GM18909 (cell line): ENCODE measurements around the gene VMP1.
"Not testable (repeated sequence)": the region's sequence is repeated elsewhere in the genome, so short reads cannot be mapped to it uniquely, and the experiment has no call there.

Source experiments
- ATAC-seq: cut with Tn5 transposase; IDR thresholded peaks from one replicate; pipeline ENCODE4 v1.9.1; 2021; ENCODE audit warnings: mild to moderate bottlenecking; ENCODE audit not compliant: unreplicated experiment, poor library complexity

Gene VMP1

DNA sequence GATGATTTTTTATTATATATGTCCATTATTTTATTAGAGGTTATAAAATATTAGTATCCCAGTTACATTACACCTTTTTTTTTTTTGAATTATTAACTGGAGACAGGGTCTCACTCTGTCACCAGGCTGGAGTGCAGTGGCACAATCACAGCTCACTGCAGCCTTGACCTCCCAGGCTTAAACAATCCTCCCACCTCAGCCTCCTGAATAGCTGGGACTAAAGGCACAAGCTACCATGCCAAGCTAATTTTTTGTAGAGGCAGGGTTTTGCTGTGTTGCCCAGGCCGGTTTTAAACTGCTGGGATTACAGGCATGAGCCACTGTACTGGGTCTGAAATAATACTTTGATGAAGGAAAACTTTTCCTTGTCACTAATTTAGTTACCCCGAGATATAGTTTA, 63.6 kb downstream of the VMP1 start:
- no peak for ATAC-seq

DNA sequence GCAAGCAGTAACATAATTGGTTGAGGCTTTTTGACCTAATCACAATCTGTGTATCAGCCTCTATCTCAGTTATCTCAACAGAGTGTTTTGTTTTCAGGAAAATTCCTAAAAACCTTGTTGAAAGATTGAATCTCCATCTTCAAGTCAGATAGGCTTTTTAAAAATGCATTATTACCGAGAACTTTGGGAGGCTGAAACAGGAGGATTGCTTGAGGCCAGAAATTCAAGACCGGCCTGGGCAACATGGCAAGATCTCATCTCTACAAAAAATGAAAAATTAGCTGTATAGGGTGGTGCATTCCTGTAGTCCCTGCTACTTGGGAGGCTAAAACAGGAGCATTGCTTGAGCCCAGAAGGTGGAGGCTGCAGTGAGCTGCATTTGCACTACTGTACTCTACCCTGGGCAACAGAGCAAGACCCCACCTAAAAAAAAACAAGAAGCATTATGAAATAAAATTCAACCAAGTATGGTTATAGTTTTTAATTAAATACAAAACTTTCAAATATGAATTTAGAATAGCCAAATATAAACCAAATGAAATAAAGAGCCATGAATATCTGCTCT, 68.4 kb downstream of the VMP1 start:
- no peak for ATAC-seq

DNA sequence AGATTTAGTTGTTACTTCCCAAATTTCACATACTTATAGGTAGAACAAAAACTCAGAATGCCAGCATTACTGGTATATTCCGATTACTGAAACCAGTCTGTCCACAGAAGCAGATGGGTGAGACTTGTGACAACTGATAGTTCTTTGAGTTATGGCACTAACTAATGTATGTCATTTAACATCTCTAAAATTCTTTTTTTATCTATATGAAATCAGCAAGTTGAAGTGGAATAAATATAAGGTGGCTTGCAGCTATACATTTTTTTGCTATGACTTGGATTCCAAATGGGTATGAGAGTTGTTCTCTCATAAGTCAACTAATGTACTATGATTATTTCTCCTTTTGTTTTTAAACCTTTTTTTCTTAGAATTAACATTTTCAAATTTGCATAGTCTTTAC, 69.1 kb downstream of the VMP1 start:
- ATAC-seq = no peak

DNA sequence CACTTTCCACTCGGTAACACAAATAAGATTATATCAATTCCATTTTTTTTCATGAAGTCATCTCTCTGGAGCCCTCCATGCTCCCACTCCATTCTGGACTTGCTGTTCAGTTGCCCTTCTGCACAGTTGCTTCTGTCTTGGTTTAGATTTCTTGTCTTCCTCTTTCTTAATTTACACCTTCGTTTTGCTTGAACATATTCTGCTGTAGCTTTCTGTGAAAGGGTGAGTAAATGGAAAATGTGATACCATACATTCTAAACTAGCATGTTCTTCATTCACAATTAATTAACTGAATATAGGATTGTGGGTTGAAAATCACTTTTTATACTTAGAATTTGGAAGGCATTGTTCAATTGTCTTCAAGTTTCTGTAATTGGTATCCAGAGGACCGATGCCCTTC, 69.6 kb downstream of the VMP1 start:
- no peak for ATAC-seq

DNA sequence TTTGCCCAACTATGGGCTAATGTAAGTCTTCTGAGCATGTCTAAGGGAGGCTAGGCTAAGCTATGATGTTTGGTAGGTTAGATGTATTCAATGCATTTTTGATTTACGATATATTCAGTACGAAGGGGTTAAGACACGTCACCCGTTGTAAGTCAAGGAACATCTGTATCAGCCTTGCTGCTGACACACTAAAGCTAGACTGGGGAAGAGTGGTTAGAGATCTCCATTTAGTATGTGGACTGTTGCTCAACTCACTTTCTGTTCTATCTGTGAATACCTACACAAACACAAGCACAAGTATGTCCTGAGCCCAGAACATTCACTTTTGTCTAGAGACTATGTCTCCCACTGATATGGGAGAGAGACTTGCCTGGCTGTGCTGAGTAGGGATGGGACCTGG, 71.5 kb downstream of the VMP1 start:
- no peak for ATAC-seq

DNA sequence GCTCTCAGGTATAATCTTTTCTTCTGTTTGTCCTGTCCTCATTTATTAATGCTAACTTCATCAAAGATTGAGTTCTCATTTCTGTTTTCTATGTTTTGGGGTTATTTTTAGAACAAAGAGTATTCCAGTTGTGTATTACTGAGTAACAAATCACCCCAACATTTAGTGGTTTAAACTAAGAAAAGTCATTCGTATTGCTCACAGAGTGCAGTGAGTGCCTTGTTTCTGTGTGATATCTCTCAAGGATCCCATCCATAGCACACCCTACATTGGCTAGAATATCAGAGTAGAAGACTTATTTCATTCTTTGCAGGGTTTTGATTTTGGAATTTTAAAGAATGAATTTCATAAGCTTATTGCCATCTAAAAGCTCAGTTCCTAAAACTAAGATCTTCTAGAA, 72.1 kb downstream of the VMP1 start:
- no peak for ATAC-seq

DNA sequence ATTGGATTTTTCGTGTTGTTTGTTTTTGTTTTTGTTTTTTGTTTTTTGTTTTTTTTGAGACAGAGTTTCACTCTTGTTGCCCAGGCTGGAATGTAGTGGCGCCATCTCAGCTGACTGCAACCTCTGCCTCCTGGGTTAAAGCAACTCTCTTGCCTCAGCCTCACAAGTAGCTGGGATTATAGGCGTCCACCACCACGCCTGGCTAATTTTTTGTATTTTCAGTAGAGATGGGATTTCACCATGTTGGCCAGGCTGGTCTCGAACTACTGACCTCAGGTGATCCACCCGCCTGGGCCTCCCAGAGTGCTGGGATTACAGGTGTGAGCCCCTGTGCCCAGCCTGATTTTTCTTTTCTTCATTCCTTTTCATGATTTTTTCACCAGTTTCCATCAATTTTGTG, 73.1 kb downstream of the VMP1 start:
- ATAC-seq = not testable (repeated sequence)

DNA sequence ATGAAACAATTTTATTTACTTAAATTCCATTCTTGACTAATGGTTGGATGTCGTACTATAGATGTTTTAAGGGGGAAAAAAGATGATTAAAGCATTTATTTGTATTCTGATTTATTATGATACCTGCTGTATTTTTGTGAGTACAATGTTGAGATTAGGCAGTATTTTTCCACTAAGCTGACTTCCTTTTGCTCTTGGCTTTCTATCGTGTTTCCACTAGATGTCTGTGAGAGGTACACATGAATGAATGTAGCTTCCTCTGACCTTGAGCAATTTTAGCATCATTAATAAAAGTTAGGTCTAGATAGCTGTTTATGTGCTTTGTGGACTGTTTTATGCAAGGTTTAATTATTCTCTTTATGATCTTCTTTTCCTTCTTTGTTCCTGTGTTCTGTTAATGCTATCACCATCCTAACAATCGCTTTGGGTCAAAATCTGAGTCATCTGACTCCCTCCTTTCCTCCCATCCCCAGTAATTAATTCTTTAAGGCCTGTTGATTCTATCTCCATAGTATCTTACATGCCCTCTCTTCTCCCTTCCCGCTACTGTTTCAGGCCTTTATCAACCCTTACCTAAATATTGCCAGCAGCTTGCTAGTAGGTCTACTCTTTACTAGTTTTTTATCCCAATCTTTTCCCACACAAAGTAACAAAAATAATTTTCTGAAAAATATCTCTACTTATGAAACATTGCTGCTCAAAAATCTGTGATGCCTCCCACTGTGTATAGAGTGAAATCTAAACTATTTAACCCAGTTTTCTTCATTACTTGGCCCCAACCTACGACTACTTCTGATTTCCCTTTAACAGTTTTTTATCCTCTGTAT, 76.0 kb downstream of the VMP1 start:
- ATAC-seq = no peak

DNA sequence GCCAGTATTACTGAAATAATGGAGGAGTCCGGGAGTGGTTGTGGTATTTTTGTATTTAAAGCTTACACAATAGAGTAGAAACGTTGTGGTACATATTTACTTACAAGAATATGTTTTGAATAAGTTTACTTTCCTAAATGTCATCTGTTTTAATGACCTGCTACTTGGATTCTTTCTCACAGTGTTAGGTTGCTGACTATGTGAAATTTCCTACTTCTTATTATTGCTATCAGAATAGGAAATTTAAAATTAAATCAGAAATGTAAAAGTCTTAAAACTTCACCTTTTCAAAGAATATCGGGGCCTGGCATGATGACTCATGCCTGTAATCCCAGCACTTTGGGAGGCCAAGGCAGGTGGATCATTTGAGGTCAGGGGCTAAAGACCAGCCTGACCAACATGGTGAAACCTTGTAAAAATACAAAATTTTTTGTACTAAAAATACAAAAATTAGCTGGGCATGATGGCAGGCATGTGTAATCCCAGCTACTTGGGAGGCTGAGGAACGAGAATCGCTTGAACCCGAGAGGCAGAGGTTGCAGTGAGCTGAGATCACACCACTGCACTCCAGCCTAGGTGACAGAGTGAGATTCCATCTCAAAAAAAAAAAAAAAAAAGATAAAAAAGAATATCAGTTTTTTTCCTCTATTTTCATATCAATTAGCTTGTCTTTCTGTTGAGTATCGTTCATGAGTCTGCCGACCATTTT, 77.8 kb downstream of the VMP1 start:
- ATAC-seq = no peak

DNA sequence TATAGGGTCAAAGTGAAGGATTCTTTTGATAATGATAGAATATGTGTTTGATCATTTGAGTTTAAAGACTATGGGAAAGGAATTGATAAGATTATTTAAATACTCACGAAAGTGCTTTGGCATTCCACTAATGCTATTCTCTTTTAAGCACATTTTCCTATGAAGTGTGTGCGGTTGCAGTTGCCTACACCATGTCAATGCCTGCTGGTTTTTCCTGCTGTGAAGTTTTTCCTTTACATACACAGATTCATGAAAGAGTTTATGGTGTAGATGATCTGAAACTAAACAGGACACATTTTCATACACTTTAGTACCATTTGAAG, 78.7 kb downstream of the VMP1 start:
- no peak for ATAC-seq

DNA sequence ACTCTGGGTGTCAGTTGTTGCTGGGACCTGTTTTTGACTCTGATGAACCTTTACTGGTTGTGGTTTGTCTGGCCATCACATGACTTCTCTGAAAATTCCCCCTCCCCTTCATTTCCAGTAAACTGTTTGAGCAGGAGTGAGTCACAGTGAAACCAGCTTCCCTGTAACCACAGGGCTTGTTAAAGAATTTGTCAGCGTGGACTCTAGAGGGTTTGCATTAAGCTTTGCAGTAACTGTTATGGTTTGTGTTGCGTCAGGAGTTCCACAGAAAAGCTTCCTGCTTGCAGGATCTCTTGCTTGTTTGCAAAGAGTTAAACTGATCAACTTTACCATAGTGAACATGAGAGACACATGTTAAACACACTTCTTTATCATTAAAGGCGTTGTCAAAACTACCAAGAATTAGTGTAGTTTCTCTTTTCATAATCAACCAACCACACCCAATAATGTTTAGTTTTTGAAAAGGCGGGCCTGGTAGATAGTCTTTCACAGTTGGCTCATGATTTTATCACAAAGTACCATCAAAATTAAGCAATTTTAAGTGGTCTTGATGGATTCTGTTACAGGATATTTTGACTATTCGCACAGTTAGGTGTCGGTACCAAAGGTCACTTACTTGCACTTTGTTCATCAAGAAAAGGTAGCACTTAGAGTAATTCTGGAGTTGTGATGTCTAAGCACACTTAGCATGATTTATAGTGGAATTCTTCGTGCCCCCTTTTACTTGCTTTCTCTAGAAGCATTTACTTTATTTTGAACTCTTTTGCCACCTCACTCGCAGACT, 79.3 kb downstream of the VMP1 start:
- peak; percentile 93 for ATAC-seq

DNA sequence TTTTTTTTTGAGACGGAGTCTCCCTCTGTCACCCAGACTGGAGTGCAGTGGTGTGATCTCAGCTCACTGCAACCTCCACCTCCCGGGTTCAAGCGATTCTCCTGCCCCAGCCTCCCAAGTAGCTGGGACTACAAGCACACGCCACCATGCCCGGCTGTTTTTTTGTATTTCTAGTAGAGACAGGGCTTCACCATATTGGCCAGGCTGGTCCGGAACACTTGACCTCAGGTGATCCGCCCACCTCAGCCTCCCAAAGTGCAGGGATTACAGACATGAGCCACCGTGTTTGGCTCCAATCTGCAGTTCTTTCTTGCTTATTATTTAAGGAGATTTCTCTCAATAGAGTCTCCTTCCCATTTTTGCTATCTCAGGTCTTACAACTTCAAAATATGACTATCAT, 82.4 kb downstream of the VMP1 start:
- ATAC-seq = not testable (repeated sequence)

DNA sequence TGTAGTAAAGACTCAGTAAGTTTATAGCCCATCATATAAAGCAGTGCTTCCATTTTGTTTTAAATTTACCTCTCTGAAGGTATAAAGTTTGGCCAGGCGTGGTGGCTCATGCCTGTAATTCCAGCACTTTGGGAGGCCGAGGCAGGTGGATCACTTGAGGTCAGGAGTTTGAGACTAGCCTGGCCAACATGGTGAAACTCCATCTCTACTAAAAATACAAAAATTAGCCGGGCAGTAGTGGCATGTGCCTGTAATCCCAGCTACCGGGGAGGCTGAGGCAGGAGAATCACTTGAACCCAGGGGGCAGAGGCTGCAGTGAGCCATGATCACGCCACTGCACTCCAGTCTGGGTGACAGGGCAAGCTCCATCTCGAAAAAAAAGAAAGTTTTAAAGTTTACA, 83.0 kb downstream of the VMP1 start:
- ATAC-seq = not testable (repeated sequence)

DNA sequence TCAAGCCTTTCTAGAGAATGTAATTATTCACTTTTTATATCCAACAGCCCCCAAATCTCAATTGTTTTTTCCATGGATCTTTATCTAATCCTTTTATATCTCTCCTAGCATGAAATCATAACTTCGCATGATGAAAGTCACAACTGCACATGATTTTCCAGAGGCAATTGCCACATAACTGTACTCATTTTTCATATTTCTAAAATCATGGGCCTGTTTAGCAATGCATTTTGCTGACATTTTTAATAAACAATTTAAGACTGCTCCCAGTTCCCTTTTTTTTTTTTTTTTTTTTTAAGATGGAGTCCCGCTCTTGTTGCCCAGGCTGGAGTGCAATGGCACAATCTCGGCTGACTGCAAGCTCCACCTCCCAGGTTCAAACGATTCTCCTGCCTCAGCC, 83.5 kb downstream of the VMP1 start:
- no peak for ATAC-seq

DNA sequence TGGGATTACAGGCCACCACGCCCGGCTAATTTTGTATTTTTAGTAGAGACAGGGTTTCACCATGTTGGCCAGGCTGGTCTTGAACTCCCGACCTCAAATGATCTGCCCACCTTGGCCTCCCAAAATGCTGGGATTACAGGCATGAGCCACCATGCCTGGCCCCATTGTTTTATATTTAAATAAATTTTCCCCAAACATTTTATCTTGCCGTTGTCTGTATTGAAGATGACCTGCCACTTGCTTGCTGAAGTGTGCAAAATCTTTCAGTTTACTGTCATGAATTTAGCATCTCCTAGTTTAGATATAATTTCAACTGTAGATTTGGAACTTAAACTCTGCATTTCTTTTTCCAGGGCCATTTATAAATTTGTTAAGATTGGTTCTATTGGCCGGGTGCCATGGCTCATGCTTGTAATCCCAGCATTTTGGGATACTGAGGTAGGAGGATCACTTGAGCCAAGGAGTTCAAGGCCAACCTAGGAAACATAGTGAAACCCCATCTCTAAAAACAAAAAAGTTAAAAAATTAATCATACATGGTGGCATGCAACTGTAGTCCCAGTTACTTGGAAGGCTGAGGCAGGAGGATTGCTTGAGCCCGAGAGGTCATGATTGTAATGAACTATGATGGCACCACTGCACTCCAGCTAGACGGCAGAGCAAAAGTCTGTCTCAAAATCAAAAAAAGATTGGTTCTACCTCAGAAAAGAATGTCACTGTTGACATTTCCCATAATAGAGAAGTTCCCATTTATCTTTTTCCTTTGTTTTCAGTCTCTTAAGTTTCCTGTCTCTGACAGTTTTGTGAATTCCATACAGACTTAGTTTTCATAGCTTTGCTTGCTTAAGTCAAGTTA, 84.4 kb downstream of the VMP1 start:
- ATAC-seq = no peak

DNA sequence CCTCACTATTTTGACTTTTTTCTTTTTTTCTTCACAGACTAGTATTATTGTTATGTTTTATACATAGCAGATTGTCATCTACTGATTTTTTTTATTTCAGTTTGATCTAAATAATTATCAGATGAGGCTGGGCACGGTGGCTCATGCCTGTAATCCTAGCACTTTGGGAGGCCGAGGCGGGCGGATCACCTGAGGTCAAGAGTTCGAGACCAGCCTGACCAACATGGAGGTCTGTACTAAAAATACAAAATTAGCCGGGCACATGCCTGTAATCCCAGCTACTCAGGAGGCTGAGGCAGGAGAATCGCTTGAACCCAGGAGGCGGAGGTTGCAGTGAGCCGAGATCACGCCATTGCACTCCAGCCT, 85.0 kb downstream of the VMP1 start:
- ATAC-seq = not testable (repeated sequence)

DNA sequence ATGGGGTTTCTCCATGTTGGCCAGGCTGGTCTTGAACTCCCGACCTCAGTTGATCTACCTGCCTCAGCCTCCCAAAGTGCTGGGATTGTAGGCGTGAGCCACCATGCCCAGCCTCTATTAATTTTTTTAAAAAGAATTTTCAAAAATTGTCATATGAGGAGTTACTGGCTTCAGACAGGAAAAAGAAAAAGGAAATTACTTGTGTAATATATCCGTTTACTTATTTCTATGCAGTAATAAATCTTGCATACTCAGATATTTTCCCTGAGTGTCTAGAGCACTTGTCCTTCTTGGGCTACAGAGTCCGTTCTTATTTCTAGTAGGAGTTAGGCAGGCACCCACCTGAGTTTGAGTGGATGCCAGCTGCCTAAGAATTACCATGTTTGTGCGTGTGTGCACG, 85.8 kb downstream of the VMP1 start:
- ATAC-seq = no peak

DNA sequence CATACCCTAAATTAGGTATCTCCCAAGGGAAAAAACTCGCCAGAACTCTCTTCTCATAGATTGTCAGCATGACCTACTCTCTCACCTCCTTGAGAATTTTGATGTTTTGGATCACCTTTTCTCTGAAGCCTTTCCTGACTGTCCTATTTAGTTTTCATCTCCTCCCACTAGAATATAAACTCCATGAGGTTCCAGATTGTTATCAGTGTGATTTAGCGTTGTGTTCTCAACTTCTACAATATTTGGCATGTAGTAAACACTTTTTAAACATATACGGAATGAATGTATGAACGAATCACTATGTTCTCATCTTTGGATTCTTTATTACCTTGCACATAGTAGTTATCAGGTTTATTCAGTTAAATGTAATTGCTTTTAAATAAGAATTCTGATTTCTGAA, 88.7 kb downstream of the VMP1 start:
- no peak for ATAC-seq

DNA sequence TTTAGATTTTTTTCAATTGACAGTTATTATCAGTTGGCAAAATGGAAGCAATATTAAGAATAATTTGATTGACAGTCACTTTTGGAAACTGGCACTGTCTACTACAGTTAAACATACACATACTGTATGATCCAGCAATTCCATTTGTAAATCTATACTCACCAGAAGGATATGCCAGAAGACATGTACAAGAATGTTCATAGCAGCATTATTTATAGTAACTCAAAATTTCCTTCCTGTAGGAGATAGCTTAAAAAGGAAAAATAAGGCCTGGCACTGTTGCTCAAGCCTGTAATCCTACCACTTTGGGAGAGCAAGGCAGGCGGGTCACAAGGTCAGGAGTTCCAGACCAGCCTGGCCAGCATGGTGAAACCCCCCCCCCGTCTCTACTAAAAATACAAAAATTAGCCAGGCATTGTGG, 89.3 kb downstream of the VMP1 start:
- ATAC-seq = no peak

DNA sequence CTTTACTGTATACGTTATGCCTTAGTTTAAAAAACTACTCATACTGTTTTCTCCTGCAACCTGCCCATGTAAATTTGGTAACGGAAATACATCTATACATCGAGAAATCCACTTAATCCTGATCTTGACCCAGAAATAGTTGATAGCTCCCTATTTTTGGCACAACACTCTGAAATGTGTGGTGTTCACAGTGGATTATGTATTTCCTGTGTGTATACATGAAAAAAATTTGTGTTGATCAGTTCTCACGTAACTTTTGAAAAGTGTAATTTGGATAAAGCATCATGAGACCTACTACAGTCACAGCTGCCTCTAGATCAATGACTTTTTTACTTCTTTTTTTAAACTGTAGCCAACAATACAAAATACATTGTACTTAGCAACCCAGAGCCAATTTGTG, 90.7 kb downstream of the VMP1 start:
- no peak for ATAC-seq
